ENCODE data around the gene PHF13.

Gene PHF13

GRCh38 chr1:6601923-6602668 is 11.4 kb upstream of the PHF13 start:
- DNase-seq (ENCODE audit: low read depth), result no peak
- peak overlapping the region; percentile 96 for H3K4me3 ChIP-seq (ENCODE audit: control insufficient read depth, low read depth, low read length)
- no peak for TF ChIP-seq CTCF (IDR thresholded peaks at IDR 0.05; ENCODE audit: control insufficient read depth, insufficient read depth, low read depth, low read length, missing control alignments)

- peak within 1 kb of the TSS; percentile 96 for H3K4me3 ChIP-seq (ENCODE audit: control insufficient read depth, low read depth, low read length)
- DNase-seq (ENCODE audit: low read depth), result no peak
- no peak for TF ChIP-seq CTCF (IDR thresholded peaks at IDR 0.05; ENCODE audit: control insufficient read depth, insufficient read depth, low read depth, low read length, missing control alignments)
These were observed 10.8 kb upstream of the PHF13 start, which contains the start of gene KLHL21 for GRCh38 chr1:6602669-6603237. Gene KLHL21, minus strand, starts transcription at chr1:6602869. Its CDS starts 52 bp downstream, at chr1:6602817.

- peak overlapping the region; percentile 27 for H3K4me3 ChIP-seq (ENCODE audit: control insufficient read depth, low read depth, low read length)
- no peak for TF ChIP-seq CTCF (IDR thresholded peaks at IDR 0.05; ENCODE audit: control insufficient read depth, insufficient read depth, low read depth, low read length, missing control alignments)
- no peak for DNase-seq (ENCODE audit: low read depth)
These were observed 10.2 kb upstream of the PHF13 start for GRCh38 chr1:6603238-6603914.

GRCh38 chr1:6603915-6604558 is 9.5 kb upstream of the PHF13 start:
- no peak for DNase-seq (ENCODE audit: low read depth)
- TF ChIP-seq CTCF (IDR thresholded peaks at IDR 0.05; ENCODE audit: control insufficient read depth, insufficient read depth, low read depth, low read length, missing control alignments), result peak; percentile 4
- H3K4me3 ChIP-seq (ENCODE audit: control insufficient read depth, low read depth, low read length), result peak overlapping the region; percentile 27

- DNase-seq (ENCODE audit: low read depth), result no peak
- H3K4me3 ChIP-seq (ENCODE audit: control insufficient read depth, low read depth, low read length), result peak overlapping the region; percentile 75
- TF ChIP-seq CTCF (IDR thresholded peaks at IDR 0.05; ENCODE audit: control insufficient read depth, insufficient read depth, low read depth, low read length, missing control alignments), result no peak
These were observed 730 bp upstream of the PHF13 start for GRCh38 chr1:6612641-6613360.
